Measurements from ENCODE around the gene XXYLT1.

DNA sequence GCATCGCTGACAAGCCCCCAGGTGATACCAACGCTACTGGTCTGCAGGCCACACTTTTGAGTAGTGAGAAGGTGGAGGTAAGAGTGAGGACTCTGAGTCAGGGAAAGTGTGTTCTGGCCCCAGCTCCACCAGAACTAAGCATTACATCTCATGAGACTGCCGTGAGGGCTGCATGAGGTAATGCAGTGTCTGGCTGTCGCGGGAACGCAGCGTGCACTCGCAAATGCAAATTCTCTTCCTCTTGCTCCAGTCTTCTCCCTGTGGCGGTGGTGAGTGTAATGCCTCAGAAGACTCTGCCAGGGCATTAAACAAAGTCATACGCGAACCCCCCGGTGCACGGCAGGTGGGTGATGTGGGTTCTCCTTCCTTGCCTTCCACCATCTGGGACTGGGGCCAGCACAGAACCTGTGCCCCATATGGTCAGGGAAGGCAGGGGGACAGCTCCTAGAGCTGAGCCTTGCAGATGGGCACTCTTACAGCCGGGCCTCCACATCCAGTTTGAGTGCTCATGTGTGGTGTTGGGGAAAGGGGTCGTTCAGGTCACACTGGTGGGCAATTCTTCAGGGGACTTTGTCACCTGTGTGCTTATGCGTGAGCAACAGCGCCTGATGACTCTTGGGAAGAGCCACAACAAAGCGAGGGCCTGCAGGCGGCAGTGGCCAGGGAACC is 175.8 kb downstream of the XXYLT1 start:
- TF ChIP-seq, protein P1, sequence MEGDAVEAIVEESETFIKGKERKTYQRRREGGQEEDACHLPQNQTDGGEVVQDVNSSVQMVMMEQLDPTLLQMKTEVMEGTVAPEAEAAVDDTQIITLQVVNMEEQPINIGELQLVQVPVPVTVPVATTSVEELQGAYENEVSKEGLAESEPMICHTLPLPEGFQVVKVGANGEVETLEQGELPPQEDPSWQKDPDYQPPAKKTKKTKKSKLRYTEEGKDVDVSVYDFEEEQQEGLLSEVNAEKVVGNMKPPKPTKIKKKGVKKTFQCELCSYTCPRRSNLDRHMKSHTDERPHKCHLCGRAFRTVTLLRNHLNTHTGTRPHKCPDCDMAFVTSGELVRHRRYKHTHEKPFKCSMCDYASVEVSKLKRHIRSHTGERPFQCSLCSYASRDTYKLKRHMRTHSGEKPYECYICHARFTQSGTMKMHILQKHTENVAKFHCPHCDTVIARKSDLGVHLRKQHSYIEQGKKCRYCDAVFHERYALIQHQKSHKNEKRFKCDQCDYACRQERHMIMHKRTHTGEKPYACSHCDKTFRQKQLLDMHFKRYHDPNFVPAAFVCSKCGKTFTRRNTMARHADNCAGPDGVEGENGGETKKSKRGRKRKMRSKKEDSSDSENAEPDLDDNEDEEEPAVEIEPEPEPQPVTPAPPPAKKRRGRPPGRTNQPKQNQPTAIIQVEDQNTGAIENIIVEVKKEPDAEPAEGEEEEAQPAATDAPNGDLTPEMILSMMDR (IDR thresholded peaks at IDR 0.05), result no peak
- no peak for TF ChIP-seq POLR2A (IDR thresholded peaks at IDR 0.05)
